Esophagus muscularis mucosa (tissue), 4 donors: ENCODE results near the gene PKN1. TPM values are rescaled to one million over a fixed set of nuclear protein-coding genes. Genes with fewer than 3 reads are reported as not detected.

Source experiments
- DNase-seq: peaks from one replicate; pipeline ENCODE4 v3.0.0-alpha.2; 2017; ENCODE audit errors: extremely low spot score
- H3K27ac ChIP-seq, 4 donors: fragments of 200-600 bp; sonication (generic); replicated peaks in 1 of 4; 1 replicate in 3 of 4; 2 replicates in 1 of 4; pipeline ENCODE4 v1.5.1; 2016 to 2019; ENCODE audit warnings: mild to moderate bottlenecking in 1 of 4
- H3K27me3 ChIP-seq, 4 donors: fragments of 200-600 bp; sonication (generic); one replicate each; pipeline versions ENCODE4 v1.5.1 to v1.6.0; 2016 to 2019
- H3K36me3 ChIP-seq, 4 donors: fragments of 200-600 bp; sonication (generic); one replicate each; pipeline ENCODE4 v1.5.1; 2016 to 2019
- H3K4me1 ChIP-seq, 4 donors: fragments of 200-600 bp; sonication (generic); one replicate each; pipeline ENCODE4 v1.5.1; 2016 to 2019
- H3K4me3 ChIP-seq, 4 donors: fragments of 200-600 bp; sonication (generic); 1 replicate in 2 of 4; 2 replicates in 2 of 4; pipeline ENCODE4 v1.5.1; 2016 to 2019; ENCODE audit warnings: mild to moderate bottlenecking in 4 of 4, moderate library complexity in 1 of 4
- H3K9me3 ChIP-seq, 4 donors: fragments of 200-600 bp; sonication (generic); 1 replicate in 3 of 4; 2 replicates in 1 of 4; pipeline ENCODE4 v1.5.1; 2016 to 2019
- EP300 ChIP-seq: sonication (generic); formaldehyde crosslinking; IDR thresholded peaks from one replicate; pipeline ENCODE4 v1.6.1; 2017; ENCODE audit warnings: antibody characterized with exemption
- POLR2A ChIP-seq: fragments of 450-650 bp; IDR thresholded peaks from one replicate; pipeline ENCODE4 v1.6.1; 2017; ENCODE audit warnings: antibody characterized with exemption, moderate library complexity, mild to moderate bottlenecking, low read depth
- POLR2AphosphoS5 ChIP-seq, 2 donors: sonication (generic); formaldehyde crosslinking; IDR thresholded peaks; one replicate each; pipeline ENCODE4 v1.6.1; 2017; ENCODE audit warnings: antibody characterized with exemption in 2 of 2
- WGBS: methylation state at CpG from one replicate; pipeline ENCODE4 v1.1.5; 2018; 5-methylcytosine and 5-hydroxymethylcytosine counted together
- intact Hi-C: fragments of 100-400 bp; cut with DNase I; formaldehyde crosslinking; loops from one replicate; pipeline ENCODE4 v1.15.1; 2023
- total RNA-seq, 4 donors: library from RNA; depleted of rRNA; stranded (reverse); fragments of >200 nt; gene quantifications; one replicate each; pipeline versions ENCODE4 v1.1.0 to v1.2.1, GENCODE V29; 2016
- TF ChIP-seq, protein P1 (sequence below), 3 experiments: fragments of 200-600 bp in 2 of 3; fragments of 450-650 bp in 1 of 3; sonication (generic) in 2 of 3; IDR thresholded peaks; one replicate each; pipeline ENCODE4 v1.5.1; 2017 to 2019; ENCODE audit warnings: antibody characterized with exemption in 3 of 3, mild to moderate bottlenecking in 2 of 3, moderate library complexity in 1 of 3

Gene PKN1
- total RNA-seq, 4 donors from 2014 or later: 120 to 233 (median 167) TPM

DNA sequence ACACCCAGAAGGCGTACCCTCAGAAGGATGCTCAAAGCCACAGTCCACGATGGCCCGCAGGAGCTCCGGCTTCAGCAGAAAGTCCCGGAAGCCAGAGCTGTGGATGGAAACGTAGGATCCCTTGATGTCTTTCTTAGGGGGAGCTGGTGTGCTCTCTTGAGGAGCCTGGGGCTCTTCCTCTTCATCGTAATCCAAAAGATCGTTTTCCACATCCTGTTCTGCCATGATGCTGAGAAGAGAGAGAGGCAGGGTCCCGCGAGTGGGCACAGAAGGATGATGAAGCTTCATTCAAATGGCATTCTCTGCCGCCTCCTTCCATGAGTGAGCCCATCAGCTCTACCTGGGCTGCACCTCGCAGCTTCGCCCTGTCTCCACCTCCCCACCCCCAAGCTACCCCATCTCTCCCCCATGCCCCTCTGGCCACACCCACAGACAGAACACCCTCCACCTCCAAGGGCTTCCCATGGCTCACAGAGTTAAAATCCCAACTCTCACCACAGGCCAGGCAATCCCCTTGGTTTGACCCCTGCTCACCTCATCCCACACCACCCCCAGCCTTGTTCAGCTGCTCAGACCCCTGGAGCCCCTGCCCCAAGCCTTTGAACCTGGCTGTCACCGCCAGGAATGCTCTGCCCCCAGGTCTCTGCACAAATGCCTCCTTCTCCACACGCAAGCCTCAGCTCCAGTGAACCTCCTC lies 20.0 kb upstream of the PKN1 start:
- intact Hi-C loops: no loop called here
- Histone ChIP-seq H3K27me3 (no peaks in the 10 kb centered on the region), H3K27ac (no peak overlapping the region), H3K4me3 (no peak overlapping the region), H3K4me1 (peaks cover 27 to 61% (median 54%) of the 10 kb centered on the region in 4 donors), H3K9me3 (no peaks in the 10 kb centered on the region), H3K36me3 (peaks cover 43 to 68% (median 51%) of the 10 kb centered on the region in 4 donors)
- no peak for DNase-seq
- TF ChIP-seq EP300 (no peak), POLR2AphosphoS5 (IDR thresholded peaks at IDR 0.05) (no peak), POLR2A (no peak)
- TF ChIP-seq, protein P1, sequence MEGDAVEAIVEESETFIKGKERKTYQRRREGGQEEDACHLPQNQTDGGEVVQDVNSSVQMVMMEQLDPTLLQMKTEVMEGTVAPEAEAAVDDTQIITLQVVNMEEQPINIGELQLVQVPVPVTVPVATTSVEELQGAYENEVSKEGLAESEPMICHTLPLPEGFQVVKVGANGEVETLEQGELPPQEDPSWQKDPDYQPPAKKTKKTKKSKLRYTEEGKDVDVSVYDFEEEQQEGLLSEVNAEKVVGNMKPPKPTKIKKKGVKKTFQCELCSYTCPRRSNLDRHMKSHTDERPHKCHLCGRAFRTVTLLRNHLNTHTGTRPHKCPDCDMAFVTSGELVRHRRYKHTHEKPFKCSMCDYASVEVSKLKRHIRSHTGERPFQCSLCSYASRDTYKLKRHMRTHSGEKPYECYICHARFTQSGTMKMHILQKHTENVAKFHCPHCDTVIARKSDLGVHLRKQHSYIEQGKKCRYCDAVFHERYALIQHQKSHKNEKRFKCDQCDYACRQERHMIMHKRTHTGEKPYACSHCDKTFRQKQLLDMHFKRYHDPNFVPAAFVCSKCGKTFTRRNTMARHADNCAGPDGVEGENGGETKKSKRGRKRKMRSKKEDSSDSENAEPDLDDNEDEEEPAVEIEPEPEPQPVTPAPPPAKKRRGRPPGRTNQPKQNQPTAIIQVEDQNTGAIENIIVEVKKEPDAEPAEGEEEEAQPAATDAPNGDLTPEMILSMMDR (IDR thresholded peaks at IDR 0.05): no peak
- 71% methylated on average over 13 of the region's 15 CpGs for WGBS

DNA sequence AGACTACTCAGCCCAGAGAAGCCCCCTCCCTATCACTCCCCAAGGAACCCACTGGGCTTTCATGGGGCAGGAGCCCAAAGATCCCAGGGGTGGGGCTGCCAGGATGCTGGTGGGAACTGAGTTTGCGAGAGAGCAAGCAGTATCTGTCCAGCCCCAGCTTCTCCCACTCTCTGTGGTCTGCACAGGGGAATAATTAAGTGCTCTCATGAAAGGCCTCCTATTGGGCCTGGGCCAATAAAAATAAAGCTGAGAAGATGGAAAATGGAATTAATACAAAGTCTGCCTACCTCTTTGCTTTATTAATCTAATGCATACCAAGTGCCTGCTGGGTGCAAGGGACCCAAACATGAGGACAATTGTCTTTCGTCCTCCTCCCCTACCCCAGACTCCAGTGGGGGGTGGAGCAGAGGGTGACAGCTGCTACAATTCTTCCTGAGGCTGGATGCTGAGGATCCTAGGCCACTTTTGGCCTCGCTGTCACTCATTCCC lies 19.4 kb upstream of the PKN1 start:
- 40% methylated on average over 3 of the region's 3 CpGs for WGBS
- peaks cover 37 to 62% (median 45%) of the 10 kb centered on the region in 4 donors for H3K36me3 ChIP-seq
- H3K9me3 ChIP-seq: no peaks in the 10 kb centered on the region
- H3K4me3 ChIP-seq: no peak overlapping the region
- intact Hi-C loops: no loop called here
- no peaks in the 10 kb centered on the region for H3K27me3 ChIP-seq
- peak overlapping the region in 1 of 4 donors; percentile 3 for H3K27ac ChIP-seq
- H3K4me1 ChIP-seq: peaks cover 30 to 65% (median 59%) of the 10 kb centered on the region in 4 donors
- DNase-seq: no peak
- TF ChIP-seq EP300: no peak
- TF ChIP-seq, protein P1 (IDR thresholded peaks at IDR 0.05): no peak
- no peak for TF ChIP-seq POLR2AphosphoS5 (IDR thresholded peaks at IDR 0.05)
- TF ChIP-seq POLR2A: no peak

DNA sequence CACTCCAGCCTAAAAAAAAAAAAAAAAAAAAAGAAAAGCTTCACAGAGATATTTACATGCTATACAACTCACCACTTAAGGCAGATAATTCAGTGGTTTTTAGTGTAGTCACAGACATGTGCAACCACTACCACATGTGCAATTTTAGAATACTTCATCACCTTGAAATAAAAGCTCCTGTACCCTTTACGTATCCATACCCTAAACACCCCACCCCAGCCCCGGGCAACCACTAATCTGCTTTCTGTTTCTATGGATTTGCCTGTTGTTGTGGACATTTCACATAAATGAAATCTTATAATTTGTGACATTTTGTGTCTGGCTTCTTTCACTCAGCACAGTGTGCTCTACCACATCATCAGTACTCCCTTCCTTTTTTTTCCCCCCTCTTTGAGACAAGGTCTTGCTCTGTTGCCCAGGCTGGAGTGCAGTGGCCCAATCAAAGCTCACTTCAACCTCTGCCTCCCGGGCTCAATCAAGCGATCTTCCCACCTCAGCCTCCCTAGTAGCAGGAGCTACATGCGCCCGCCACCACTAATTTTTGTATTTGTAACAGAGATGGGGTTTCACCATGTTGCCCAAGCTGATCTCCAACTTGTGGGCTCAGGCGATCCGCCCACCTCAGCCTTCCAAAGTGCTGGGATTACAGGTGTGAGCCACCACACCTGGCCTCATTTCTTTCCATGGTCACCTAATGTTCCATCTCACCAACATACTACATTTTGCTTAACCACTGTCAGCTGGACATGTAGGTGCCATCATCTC lies 18.0 kb upstream of the PKN1 start:
- WGBS: 88% methylated on average over 8 of the region's 8 CpGs
- DNase-seq: no peak
- Histone ChIP-seq H3K4me1 (peaks cover 35 to 71% (median 64%) of the 10 kb centered on the region in 4 donors), H3K4me3 (no peak overlapping the region), H3K9me3 (no peaks in the 10 kb centered on the region), H3K27me3 (no peaks in the 10 kb centered on the region), H3K27ac (no peak overlapping the region), H3K36me3 (peaks cover 23 to 49% (median 31%) of the 10 kb centered on the region in 4 donors)
- intact Hi-C loops: no loop called here
- TF ChIP-seq POLR2A (no peak), EP300 (no peak), POLR2AphosphoS5 (IDR thresholded peaks at IDR 0.05) (no peak)
- TF ChIP-seq, protein P1 (IDR thresholded peaks at IDR 0.05): no peak

DNA sequence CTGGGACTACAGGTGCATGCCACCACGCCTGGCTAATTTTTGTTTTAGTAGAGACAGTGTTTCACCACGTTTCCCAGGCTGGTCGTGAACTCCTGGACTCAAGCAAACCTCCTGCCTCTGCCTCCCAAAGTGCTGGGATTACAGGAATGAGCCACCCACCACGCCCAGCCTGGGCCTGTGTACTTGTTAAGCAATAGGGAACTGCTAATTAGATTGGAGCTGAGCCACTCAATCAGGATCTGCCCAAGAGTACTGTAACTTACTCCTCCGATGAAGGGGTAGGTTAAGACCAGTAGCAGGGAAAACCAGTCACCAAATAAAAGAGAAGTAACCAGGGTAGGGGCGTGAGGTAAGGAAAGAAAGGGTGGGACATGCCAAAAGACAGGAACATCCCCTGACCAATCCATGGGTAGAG lies 16.3 kb upstream of the PKN1 start:
- Histone ChIP-seq H3K27me3 (no peaks in the 10 kb centered on the region), H3K36me3 (peaks cover 9 to 32% (median 14%) of the 10 kb centered on the region in 4 donors), H3K9me3 (no peaks in the 10 kb centered on the region), H3K4me1 (peaks cover 35 to 72% (median 64%) of the 10 kb centered on the region in 4 donors), H3K27ac (no peak overlapping the region), H3K4me3 (no peak overlapping the region)
- WGBS: 60% methylated on average over 6 of the region's 6 CpGs
- intact Hi-C loops: no loop called here
- TF ChIP-seq POLR2AphosphoS5 (IDR thresholded peaks at IDR 0.05) (no peak), POLR2A (no peak), EP300 (no peak)
- TF ChIP-seq, protein P1 (IDR thresholded peaks at IDR 0.05): no peak
- no peak for DNase-seq
